ENCODE data around the gene CMIP.
A peak's percentile ranks its signal among the peaks of the same experiment; 100 is the strongest.
"Not testable (repeated sequence)": the region's sequence is repeated elsewhere in the genome, so short reads cannot be mapped to it uniquely, and the experiment has no call there.

Gene CMIP

DNA sequence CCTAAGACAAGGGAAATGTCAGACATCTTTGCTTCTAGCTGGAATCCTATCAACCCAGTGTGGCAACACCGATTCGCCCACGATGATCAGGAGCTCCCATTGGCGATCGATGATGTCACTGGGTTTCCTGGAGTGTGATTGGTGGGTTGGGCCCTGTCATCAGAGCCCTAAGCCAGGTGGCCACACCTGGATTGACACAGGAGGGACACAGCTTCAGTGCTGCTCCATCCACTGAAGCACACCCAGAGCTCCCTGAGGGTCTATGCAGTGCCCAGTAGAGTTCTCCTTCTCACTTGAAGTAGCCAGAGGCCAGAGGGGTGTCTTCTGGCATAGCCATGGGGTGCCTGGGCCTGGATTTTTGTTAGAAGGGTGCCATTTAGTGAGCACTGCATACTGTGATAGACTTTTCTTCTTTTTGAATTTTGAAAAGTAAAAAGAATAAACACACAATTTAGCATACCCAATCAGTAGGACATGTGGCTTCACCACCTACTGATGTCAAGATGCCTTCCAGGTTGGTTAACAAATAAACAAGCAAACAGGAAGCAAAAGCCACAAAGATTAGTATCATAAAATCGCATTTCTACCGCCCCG lies 77.6 kb downstream of the CMIP start:
- TF ChIP-seq, protein P1, sequence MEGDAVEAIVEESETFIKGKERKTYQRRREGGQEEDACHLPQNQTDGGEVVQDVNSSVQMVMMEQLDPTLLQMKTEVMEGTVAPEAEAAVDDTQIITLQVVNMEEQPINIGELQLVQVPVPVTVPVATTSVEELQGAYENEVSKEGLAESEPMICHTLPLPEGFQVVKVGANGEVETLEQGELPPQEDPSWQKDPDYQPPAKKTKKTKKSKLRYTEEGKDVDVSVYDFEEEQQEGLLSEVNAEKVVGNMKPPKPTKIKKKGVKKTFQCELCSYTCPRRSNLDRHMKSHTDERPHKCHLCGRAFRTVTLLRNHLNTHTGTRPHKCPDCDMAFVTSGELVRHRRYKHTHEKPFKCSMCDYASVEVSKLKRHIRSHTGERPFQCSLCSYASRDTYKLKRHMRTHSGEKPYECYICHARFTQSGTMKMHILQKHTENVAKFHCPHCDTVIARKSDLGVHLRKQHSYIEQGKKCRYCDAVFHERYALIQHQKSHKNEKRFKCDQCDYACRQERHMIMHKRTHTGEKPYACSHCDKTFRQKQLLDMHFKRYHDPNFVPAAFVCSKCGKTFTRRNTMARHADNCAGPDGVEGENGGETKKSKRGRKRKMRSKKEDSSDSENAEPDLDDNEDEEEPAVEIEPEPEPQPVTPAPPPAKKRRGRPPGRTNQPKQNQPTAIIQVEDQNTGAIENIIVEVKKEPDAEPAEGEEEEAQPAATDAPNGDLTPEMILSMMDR (IDR thresholded peaks at IDR 0.05; ENCODE audit: insufficient read depth, low read depth, low read length, missing control alignments), result no peak
- peak; percentile 50 for DNase-seq (ENCODE audit: low read depth)

DNA sequence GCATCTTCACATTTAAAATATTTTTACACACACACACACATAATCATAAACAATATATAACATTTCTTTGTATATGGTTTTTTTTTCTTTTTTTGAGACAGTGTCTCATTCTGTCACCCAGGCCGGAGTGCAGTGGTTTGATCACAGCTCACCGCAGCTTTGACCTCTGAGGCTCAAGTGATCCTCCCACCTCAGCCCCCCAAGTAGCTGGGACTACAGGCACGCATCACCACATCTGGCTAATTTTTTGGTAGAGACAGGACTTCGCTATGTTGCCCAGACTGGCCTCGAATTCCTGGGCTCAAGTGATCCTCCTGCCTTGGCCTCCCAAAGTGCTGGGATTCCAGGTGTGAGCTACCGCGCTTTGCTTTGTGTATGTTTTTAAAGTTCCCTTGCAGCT lies 78.2 kb downstream of the CMIP start:
- not testable (repeated sequence) for DNase-seq (ENCODE audit: low read depth); H3K4me3 ChIP-seq (ENCODE audit: low read length)

More for the DNA sequence above, 77.6 kb downstream of the CMIP start:
- no peak overlapping the region for H3K4me3 ChIP-seq (ENCODE audit: low read length)

DNA sequence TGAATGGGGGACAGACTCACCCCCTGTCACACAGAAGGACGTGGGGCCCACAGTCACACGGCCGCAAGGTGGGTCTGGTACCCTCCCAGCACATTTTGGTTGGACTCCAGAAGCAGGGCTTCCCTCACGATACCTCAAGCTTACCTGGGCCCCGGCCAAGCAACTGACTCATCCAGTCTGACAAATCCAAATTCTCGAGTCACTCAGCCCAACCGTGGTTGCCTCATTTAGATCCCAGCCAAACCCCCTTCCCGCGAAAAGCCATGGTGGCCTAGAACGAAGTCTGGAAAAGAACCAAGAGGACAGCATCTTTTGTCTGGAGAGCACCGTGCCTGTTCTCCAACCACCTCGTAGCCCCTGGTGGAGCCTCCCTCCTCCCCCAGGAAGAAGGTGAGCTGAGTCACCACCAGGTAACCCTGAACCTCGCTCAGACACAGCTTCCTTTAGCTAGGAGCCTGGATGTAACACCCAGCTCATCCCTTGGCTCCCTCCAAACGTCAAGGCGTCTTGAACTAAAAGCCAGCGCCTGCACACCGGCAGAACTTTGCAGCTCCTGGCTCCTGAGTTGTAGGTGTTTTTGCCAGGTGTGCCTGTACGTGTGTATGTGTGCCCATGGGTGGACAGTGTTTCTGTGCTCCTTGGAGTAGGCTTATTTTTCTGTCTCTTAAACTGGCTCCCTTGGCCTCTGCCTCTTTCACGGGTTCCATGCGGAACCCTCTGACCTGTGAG lies 78.9 kb downstream of the CMIP start:
- H3K4me3 ChIP-seq (ENCODE audit: low read length), result no peak overlapping the region
- TF ChIP-seq, protein P1 (IDR thresholded peaks at IDR 0.05; ENCODE audit: insufficient read depth, low read depth, low read length, missing control alignments), result no peak
- DNase-seq (ENCODE audit: low read depth), result peak; percentile 98

DNA sequence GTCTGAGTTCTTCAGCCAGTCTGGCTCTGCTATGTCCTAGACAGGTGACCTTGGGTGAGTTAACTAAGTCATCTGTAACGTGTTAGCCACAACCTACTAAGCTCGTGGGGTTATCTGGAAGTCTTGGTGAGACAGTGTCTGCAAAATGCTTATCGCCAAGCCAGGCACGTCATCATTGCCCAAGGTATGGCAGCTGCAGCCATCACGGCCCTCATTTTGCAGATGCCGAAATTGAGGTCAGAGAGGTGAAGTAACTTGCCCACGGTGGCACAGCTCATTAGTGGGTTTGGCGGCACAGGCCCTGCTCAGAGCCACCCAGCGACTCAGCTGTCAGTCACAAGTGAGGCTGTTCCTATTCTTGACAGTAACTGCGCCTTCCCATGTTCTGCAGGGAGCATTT lies 79.8 kb downstream of the CMIP start:
- TF ChIP-seq, protein P1 (IDR thresholded peaks at IDR 0.05; ENCODE audit: insufficient read depth, low read depth, low read length, missing control alignments), result no peak
- DNase-seq (ENCODE audit: low read depth), result no peak
- H3K4me3 ChIP-seq (ENCODE audit: low read length), result no peak overlapping the region

DNA sequence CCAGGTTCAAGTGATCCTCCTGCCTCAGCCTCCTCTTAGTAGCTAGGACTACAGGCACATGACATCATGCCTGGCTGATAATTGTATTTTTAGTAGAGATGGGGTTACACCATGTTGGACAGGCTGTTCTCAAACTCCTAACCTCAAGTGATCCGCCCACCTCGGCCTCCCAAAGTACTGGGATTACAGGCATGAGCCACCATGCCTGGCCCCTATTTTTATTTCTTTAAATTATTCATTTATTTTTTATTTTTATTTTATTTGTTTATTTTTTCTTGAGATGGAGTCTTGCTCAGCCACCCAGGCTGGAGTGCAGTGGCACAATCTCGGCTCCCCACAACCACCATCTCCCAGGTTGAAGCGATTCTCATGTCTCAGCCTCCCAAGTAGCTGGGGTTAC lies 80.3 kb downstream of the CMIP start:
- not testable (repeated sequence) for DNase-seq (ENCODE audit: low read depth); H3K4me3 ChIP-seq (ENCODE audit: low read length)

DNA sequence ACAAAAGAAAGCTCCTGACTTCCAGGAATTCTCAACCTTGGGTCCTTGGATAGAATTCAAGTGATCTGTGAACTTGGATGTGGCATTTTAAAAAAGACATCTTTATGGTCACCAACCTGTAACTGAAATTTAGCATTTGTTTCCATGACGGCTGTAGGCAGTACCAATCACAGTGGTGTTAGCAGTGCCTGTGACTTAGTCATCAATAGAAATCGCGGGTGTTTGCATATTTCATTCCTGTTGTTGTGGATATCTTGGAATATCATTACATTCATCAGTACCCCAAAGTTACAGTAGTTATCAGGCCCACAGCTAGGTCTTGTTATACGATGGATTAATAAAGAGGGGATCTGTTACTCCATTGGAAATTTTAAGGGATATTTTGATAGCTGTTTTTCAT lies 81.6 kb downstream of the CMIP start:
- DNase-seq (ENCODE audit: low read depth), result peak; percentile 68

DNA sequence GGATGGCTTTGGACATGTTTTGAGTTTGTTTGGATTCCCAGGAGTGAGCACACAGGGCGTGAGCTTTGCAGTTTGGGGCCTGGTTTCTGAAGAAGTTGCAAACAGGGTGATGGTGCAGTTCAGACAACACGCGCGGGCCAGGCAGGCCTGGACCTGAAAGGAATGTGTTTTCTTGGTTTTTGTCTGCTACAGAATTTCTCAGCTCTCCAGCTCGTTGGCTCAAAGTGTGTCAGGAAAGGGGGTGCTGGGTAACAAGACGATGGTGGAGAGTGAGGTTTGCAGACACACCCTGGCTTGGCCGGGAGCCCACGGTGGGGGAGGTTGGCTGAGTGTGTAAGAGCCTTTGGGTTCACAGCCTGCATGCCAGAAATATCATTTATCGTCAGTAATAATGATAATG lies 82.3 kb downstream of the CMIP start:
- no peak overlapping the region for H3K4me3 ChIP-seq (ENCODE audit: low read length)
- DNase-seq (ENCODE audit: low read depth), result peak; percentile 100
- TF ChIP-seq, protein P1 (IDR thresholded peaks at IDR 0.05; ENCODE audit: insufficient read depth, low read depth, low read length, missing control alignments), result no peak

More for the DNA sequence above, 81.6 kb downstream of the CMIP start:
- TF ChIP-seq, protein P1 (IDR thresholded peaks at IDR 0.05; ENCODE audit: insufficient read depth, low read depth, low read length, missing control alignments), result no peak
- no peak overlapping the region for H3K4me3 ChIP-seq (ENCODE audit: low read length)
